ENCODE measurements around the gene ZNF366.

The ZNF366 gene

DNA sequence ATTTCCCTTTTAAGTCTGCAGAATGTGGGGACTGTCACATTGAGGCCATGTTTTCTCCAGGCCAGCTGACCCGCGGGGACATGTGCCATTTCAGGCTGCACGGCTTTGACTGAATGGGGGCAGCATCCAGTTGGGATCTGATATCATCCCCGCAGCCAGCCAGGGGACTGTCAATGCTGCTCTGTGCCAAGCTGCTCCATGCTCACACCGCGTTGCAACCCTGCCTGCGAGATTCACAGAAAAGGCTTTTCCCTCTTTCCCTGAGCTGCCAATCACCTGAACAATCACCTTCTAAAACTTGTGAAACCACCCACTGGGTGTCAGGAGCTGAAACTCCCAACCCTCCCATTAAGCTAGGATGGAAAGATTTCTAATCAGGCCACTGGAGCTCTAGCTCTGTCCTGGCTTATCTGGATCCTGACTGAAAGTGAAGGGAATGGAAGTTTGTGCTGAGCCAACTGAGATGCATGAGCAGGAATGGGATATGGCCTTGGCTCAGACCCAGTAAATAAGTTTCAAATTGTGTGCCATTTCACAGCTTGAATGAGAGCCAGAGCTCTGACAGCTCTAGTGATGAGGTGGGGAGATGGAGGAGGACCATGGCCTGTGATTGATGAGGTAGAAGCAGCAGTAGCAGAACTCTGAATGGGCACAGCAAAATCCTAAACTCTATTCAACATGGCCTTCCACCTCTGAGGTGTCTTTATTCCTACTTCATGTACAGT, 34.5 kb upstream of the ZNF366 start:
- Histone ChIP-seq H3K9me2 (replicated peaks; ENCODE audit: low read depth, low read length) (no peaks in the 10 kb centered on the region), H3K36me3 (ENCODE audit: insufficient read depth, low read length) (no peaks in the 10 kb centered on the region), H3K4me3 (ENCODE audit: low read length, poor library complexity, severe bottlenecking) (no peak overlapping the region), H3F3A (ENCODE audit: low read depth) (no peaks in the 10 kb centered on the region), H4K20me1 (ENCODE audit: insufficient read depth, low read length, poor library complexity, severe bottlenecking) (no peaks in the 10 kb centered on the region), H3K9ac (ENCODE audit: low read depth, low read length, poor library complexity, severe bottlenecking) (no peak overlapping the region), H3K4me1 (ENCODE audit: insufficient read depth, low read length, poor library complexity, severe bottlenecking) (no peaks in the 10 kb centered on the region), H2AFZ (ENCODE audit: low read length) (no peak overlapping the region), H3K79me2 (ENCODE audit: insufficient read depth, low read length) (no peaks in the 10 kb centered on the region), H3K9me3 (ENCODE audit: insufficient read depth, low read depth, low read length) (no peaks in the 10 kb centered on the region), H3K27me3 (ENCODE audit: insufficient read depth, low read length, poor library complexity, severe bottlenecking) (no peaks in the 10 kb centered on the region), H3K4me2 (ENCODE audit: low read depth, low read length, poor library complexity, severe bottlenecking) (no peak overlapping the region)
- TF ChIP-seq, protein P1, sequence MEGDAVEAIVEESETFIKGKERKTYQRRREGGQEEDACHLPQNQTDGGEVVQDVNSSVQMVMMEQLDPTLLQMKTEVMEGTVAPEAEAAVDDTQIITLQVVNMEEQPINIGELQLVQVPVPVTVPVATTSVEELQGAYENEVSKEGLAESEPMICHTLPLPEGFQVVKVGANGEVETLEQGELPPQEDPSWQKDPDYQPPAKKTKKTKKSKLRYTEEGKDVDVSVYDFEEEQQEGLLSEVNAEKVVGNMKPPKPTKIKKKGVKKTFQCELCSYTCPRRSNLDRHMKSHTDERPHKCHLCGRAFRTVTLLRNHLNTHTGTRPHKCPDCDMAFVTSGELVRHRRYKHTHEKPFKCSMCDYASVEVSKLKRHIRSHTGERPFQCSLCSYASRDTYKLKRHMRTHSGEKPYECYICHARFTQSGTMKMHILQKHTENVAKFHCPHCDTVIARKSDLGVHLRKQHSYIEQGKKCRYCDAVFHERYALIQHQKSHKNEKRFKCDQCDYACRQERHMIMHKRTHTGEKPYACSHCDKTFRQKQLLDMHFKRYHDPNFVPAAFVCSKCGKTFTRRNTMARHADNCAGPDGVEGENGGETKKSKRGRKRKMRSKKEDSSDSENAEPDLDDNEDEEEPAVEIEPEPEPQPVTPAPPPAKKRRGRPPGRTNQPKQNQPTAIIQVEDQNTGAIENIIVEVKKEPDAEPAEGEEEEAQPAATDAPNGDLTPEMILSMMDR (conservative IDR thresholded peaks at IDR 0.05; ENCODE audit: low read length), result no peak
- TF ChIP-seq EZH2phosphoT487 (IDR thresholded peaks at IDR 0.05; ENCODE audit: borderline replicate concordance), result no peak

DNA sequence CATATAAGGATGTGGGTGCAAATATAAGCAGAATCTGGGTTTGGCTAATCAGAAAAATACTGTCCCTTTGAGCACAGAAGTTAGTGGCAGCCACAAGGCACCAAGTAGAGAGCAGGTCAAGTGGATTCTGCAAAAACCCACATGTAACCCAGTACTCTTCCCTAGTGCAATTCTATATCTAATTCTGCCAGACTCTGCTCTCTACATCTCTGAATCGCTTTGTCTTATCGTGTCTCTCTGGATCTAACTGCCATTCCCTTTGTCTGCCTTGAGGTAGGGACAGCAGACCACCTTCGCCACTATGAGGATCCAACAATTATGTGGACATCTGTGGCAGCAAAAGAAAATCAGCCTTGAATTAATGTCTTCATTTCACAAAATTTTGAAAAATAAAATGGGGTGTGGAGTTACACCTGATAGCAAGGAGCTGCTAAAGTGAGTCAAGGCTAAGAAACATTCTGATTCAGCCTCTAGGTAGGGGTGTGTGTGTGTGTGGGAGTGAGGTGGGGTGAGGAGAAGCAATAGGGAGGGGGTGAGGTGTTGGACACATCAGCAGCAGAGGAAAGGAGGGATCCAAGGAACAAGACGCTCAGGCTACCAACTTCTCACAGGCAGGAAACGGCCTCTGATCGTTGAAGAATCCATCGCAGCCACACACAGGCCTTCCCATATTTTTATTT, 33.7 kb upstream of the ZNF366 start:
- Histone ChIP-seq H3K4me1 (ENCODE audit: insufficient read depth, low read length, poor library complexity, severe bottlenecking) (no peaks in the 10 kb centered on the region), H3F3A (ENCODE audit: low read depth) (no peaks in the 10 kb centered on the region), H3K9ac (ENCODE audit: low read depth, low read length, poor library complexity, severe bottlenecking) (no peak overlapping the region), H3K36me3 (ENCODE audit: insufficient read depth, low read length) (no peaks in the 10 kb centered on the region), H3K79me2 (ENCODE audit: insufficient read depth, low read length) (no peaks in the 10 kb centered on the region), H3K4me2 (ENCODE audit: low read depth, low read length, poor library complexity, severe bottlenecking) (no peak overlapping the region), H3K27me3 (ENCODE audit: insufficient read depth, low read length, poor library complexity, severe bottlenecking) (no peaks in the 10 kb centered on the region), H3K9me2 (replicated peaks; ENCODE audit: low read depth, low read length) (no peaks in the 10 kb centered on the region), H2AFZ (ENCODE audit: low read length) (no peak overlapping the region), H4K20me1 (ENCODE audit: insufficient read depth, low read length, poor library complexity, severe bottlenecking) (no peaks in the 10 kb centered on the region), H3K4me3 (ENCODE audit: low read length, poor library complexity, severe bottlenecking) (no peak overlapping the region), H3K9me3 (ENCODE audit: insufficient read depth, low read depth, low read length) (no peaks in the 10 kb centered on the region)
- TF ChIP-seq, protein P1 (conservative IDR thresholded peaks at IDR 0.05; ENCODE audit: low read length), result no peak
- no peak for TF ChIP-seq EZH2phosphoT487 (IDR thresholded peaks at IDR 0.05; ENCODE audit: borderline replicate concordance)

DNA sequence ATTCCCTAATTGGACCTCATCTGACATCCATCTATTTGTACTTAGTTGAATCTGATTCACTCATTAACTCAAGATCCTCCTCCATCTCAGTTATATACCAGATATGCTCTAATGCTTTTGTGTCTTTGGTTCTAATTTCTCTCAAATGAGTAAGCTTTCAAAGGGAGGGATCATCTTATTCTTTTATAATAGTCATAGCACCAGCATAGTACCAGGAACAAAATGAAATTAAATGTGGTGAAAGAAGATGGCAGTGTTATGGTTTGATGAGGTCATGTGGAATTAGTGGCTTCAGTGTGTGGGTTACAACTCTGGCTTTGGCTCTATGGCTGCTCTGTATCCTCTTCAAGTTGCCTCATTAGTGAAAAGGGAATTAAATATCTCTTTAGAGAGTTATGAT, 32.5 kb upstream of the ZNF366 start:
- Histone ChIP-seq H3K9me3 (ENCODE audit: insufficient read depth, low read depth, low read length) (no peaks in the 10 kb centered on the region), H3K79me2 (ENCODE audit: insufficient read depth, low read length) (no peaks in the 10 kb centered on the region), H3K4me3 (ENCODE audit: low read length, poor library complexity, severe bottlenecking) (no peak overlapping the region), H3K9ac (ENCODE audit: low read depth, low read length, poor library complexity, severe bottlenecking) (no peak overlapping the region), H3K4me2 (ENCODE audit: low read depth, low read length, poor library complexity, severe bottlenecking) (no peak overlapping the region), H3K36me3 (ENCODE audit: insufficient read depth, low read length) (no peaks in the 10 kb centered on the region), H3K4me1 (ENCODE audit: insufficient read depth, low read length, poor library complexity, severe bottlenecking) (no peaks in the 10 kb centered on the region), H4K20me1 (ENCODE audit: insufficient read depth, low read length, poor library complexity, severe bottlenecking) (no peaks in the 10 kb centered on the region), H2AFZ (ENCODE audit: low read length) (no peak overlapping the region), H3K27me3 (ENCODE audit: insufficient read depth, low read length, poor library complexity, severe bottlenecking) (no peaks in the 10 kb centered on the region), H3F3A (ENCODE audit: low read depth) (no peaks in the 10 kb centered on the region), H3K9me2 (replicated peaks; ENCODE audit: low read depth, low read length) (no peaks in the 10 kb centered on the region)
- TF ChIP-seq, protein P1 (conservative IDR thresholded peaks at IDR 0.05; ENCODE audit: low read length), result no peak
- TF ChIP-seq EZH2phosphoT487 (IDR thresholded peaks at IDR 0.05; ENCODE audit: borderline replicate concordance), result no peak
